T-helper 17 cell (primary cell): ENCODE results near the gene ZNF865. TPM values are rescaled to one million over a fixed set of nuclear protein-coding genes. Genes with fewer than 3 reads are reported as not detected.
"Not testable (repeated sequence)": the region's sequence is repeated elsewhere in the genome, so short reads cannot be mapped to it uniquely, and the experiment has no call there.

Source experiments
- ATAC-seq: fragments of 150-1000 bp; cut with Tn5 transposase; 2 replicates; pipeline ENCODE4 v1.10.0; 2021; ENCODE audit warnings: mild to moderate bottlenecking, moderate library complexity
- DNase-seq, 3 donors: peaks; one replicate each; pipeline versions ENCODE4 v3.0.0 to v3.0.0-alpha.2; 2020 to 2021
- H3K9me3 ChIP-seq: one replicate; pipeline ENCODE4 v1.7.0; 2013; ENCODE audit warnings: low read length, mild to moderate bottlenecking; ENCODE audit not compliant: control insufficient read depth, poor library complexity, severe bottlenecking
- H3K27ac Mint-ChIP-seq: one replicate; pipeline ENCODE4 v1.8.0; 2022; ENCODE audit warnings: mild to moderate bottlenecking, moderate library complexity, mixed read lengths
- H3K27me3 Mint-ChIP-seq: one replicate; pipeline ENCODE4 v1.8.0; 2022; ENCODE audit warnings: mixed read lengths
- H3K36me3 Mint-ChIP-seq: one replicate; pipeline ENCODE4 v1.8.0; 2022; ENCODE audit warnings: low read depth, mixed read lengths
- H3K4me1 Mint-ChIP-seq: one replicate; pipeline ENCODE4 v1.8.0; 2022; ENCODE audit warnings: mild to moderate bottlenecking, mixed read lengths
- H3K4me3 Mint-ChIP-seq: one replicate; pipeline ENCODE4 v1.8.0; 2022; ENCODE audit warnings: mild to moderate bottlenecking, moderate library complexity, mixed read lengths
- total RNA-seq, 4 donors: library from RNA in 2 of 4; stranded (reverse) in 2 of 4; gene quantifications; one replicate each; pipeline ENCODE4 v1.2.3 and lab custom pipeline; 2022 to 2026

ZNF865 gene
- total RNA-seq, 2 donors from 2014 or later, result 12.6 to 12.8 TPM

DNA sequence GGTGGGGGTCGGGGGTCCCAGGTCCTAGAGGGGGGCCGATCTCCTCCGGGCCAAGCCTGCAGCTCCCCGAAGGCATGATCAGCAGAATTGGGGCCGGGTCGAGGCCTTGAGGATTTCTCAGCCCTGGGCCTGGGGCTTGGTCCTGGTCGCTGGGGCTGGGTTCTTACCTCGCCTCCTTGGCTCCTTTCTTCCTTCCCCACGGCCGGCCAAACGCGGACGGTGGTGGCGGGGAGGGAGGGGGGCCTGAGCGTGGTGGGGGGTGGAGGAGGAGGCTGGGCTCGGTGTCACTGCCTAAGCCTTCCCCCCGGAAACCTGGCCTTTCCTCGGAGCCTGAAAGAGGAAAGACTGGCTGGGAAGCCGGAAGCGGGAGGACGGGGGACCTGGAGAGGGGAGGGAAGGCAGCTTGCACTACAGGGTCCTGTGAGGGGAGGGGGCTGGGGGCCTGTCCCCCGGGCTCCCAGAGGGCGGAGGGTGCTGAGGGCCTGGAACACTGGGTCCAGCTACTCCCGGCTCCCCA, 24.8 kb upstream of the ZNF865 start, which contains the start of gene ZNF579:
ZNF579 (minus strand) TSS at position 221 of the 517 bp plus-strand sequence. CDS start 1,209 bp downstream, outside the sequence.
- no peaks in the 10 kb centered on the region for H3K27me3 Mint-ChIP-seq
- H3K36me3 Mint-ChIP-seq, result peaks cover 5% of the 10 kb centered on the region
- peaks cover 32% of the 10 kb centered on the region for H3K4me1 Mint-ChIP-seq
- H3K27ac Mint-ChIP-seq, result peak within 1 kb of the TSS; percentile 62
- DNase-seq (peak; percentile 34 to 55 (median 51)), ATAC-seq (peak; percentile 77)
- H3K4me3 Mint-ChIP-seq, result peak within 1 kb of the TSS; percentile 87
- H3K9me3 ChIP-seq, result no peaks in the 10 kb centered on the region

DNA sequence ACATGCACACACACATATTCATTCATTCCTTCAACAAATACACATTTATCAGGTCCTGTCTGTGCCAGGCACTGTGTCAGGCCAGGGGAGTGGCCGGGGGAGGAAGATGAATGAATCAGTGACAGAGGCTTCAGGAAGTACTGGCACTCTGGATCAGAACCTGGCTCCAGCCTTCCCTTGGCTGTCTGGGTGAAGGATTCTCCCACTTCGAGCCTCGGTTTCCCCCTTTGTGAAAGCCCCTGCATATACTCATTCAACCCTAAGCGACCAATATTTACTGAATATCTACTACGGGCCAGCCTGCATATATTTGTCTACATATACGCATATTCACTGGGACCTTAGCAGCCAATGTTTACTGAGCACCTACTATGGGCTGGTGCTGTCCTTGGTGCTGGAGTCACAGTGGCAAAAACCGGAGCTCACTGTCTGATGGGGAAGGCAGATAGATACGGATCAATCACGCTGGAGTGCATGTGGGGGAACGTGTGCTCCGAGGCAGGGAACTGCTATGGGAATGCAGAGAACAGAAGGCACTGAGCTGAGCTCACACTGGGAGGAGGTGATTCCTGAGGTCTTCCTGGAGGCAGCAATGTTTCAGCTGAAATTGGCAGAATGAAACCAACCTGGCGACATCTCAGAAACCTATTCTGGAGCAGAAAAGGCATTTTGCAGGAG, 24.2 kb upstream of the ZNF865 start:
- peaks cover 5% of the 10 kb centered on the region for H3K36me3 Mint-ChIP-seq
- no peak for ATAC-seq
- H3K27ac Mint-ChIP-seq, result peak overlapping the region; percentile 62
- DNase-seq, result no peak
- H3K27me3 Mint-ChIP-seq, result no peaks in the 10 kb centered on the region
- no peaks in the 10 kb centered on the region for H3K9me3 ChIP-seq
- peaks cover 36% of the 10 kb centered on the region for H3K4me1 Mint-ChIP-seq
- H3K4me3 Mint-ChIP-seq, result peak overlapping the region; percentile 87

DNA sequence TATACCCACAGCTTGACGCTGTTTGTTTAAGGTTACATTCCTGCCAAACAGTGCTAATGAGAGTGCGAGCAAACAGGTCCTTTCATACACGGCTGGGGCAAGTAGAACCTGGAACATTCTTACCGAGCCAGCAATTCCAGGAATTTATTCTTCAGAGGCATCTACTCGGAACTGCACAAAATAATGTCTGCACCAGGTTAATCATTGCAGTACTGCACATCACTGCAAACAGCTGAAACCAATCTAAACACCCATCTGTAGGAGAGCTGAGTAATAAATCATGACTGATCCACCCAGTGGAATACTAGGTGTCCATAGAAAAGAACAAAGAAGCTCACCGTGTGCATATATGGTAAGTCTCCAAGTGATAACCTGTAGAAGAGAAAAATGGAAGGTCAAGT, 23.6 kb upstream of the ZNF865 start:
- H3K9me3 ChIP-seq, result no peaks in the 10 kb centered on the region
- H3K27me3 Mint-ChIP-seq, result no peaks in the 10 kb centered on the region
- H3K4me3 Mint-ChIP-seq, result peak overlapping the region; percentile 87
- DNase-seq (no peak), ATAC-seq (no peak)
- H3K4me1 Mint-ChIP-seq, result peaks cover 37% of the 10 kb centered on the region
- H3K36me3 Mint-ChIP-seq, result peaks cover 5% of the 10 kb centered on the region
- H3K27ac Mint-ChIP-seq, result no peak overlapping the region

GRCh38 chr19:55582284-55582683, 23.2 kb upstream of the ZNF865 start:
- H3K36me3 Mint-ChIP-seq, DNase-seq, H3K4me3 Mint-ChIP-seq, ATAC-seq, H3K27me3 Mint-ChIP-seq, H3K9me3 ChIP-seq, H3K27ac Mint-ChIP-seq: not testable (repeated sequence)
- peaks cover 39% of the 10 kb centered on the region for H3K4me1 Mint-ChIP-seq

DNA sequence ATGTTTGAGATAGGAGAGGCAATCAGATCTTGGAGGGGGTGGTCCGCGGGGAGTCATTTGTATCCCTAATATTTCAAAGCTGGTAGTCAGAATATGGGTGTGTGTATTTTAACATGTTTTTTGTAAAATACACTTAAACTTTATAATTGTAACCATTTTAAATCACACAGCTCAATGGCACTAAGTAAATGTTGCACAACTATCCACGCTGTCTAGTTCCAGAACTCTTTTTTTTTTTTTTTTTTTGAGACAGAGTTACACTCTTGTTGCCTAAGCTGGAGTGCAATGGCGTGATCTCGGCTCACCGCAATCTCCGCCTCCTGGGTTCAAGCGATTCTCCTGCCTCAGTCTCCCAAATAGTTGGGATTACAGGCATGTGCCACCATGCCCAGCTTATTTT, 21.6 kb upstream of the ZNF865 start:
- not testable (repeated sequence) for H3K9me3 ChIP-seq, DNase-seq, H3K27me3 Mint-ChIP-seq, H3K4me3 Mint-ChIP-seq, H3K36me3 Mint-ChIP-seq, H3K27ac Mint-ChIP-seq, ATAC-seq
- H3K4me1 Mint-ChIP-seq, result peaks cover 41% of the 10 kb centered on the region

DNA sequence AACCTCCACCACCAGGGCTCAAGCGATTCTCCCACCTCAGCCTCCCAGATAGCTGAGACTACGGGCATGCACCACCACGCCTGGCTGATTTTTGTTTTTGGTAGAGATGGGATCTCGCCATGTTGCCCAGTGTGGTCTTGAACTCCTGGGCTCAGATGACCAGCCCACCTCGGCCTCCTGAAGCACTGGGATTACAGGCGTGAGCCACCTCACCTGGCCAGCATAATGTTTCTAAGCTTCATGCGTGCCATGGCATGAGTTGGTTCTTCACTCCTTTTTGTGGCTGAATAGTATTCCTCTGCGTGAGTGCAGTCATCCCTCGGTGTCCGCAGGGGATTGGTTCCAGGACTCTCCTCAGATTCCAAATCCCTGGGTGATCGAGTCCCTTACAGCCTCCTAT, 20.6 kb upstream of the ZNF865 start:
- H3K4me1 Mint-ChIP-seq, result peaks cover 38% of the 10 kb centered on the region

DNA sequence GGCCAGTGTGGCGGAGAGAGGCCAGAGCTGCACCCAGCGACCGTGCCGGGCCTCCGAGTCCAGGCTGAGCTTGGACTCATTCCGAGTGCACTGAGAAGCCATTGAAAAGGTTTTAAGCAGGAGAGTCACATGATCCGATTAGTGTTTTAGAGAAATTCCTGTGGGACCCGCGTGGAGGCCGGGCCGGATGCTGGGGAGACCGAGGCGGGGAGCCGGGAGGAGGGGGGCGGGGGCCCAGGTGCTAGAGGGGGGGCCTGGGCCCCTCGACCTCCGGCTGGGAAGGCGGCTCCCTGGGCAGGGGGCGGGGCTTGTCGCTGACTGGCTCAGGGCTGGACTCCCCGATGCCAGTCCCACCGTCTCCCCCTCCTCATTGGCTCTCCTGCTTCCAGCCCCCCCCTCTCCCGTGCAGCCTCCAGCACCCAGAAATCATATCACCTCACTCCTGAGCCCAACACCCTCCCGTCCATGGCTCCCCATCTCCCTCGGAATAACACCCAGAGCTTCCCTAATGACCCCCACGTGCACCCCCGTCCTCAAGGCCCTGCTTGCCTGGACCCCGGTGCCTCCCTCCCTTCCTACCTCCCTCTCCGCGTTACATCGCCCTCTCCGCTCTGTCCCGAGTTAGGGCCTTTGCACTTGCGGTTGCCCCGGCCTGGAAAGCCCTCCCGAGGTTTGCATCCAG, 19.6 kb upstream of the ZNF865 start:
- no peaks in the 10 kb centered on the region for H3K9me3 ChIP-seq
- Mint-ChIP-seq H3K4me1 (peaks cover 34% of the 10 kb centered on the region), H3K27ac (peak overlapping the region; percentile 72), H3K27me3 (no peaks in the 10 kb centered on the region), H3K36me3 (no peaks in the 10 kb centered on the region), H3K4me3 (peak overlapping the region; percentile 90)
- no peak for ATAC-seq
- DNase-seq, result peak in 2 of 3 donors; percentile 40 to 44

More for the DNA sequence above, 20.6 kb upstream of the ZNF865 start:
- ATAC-seq (no peak), DNase-seq (no peak)
- Mint-ChIP-seq H3K36me3 (no peaks in the 10 kb centered on the region), H3K27ac (peak overlapping the region; percentile 72), H3K27me3 (no peaks in the 10 kb centered on the region), H3K4me3 (no peak overlapping the region)
- no peaks in the 10 kb centered on the region for H3K9me3 ChIP-seq

- peak; percentile 83 to 92 (median 87) for DNase-seq
- H3K4me1 Mint-ChIP-seq, result peaks cover 22% of the 10 kb centered on the region
- peak overlapping the region; percentile 90 for H3K4me3 Mint-ChIP-seq
- H3K36me3 Mint-ChIP-seq, result no peaks in the 10 kb centered on the region
- H3K27me3 Mint-ChIP-seq, result no peaks in the 10 kb centered on the region
- ATAC-seq, result peak; percentile 99
- H3K9me3 ChIP-seq, result no peaks in the 10 kb centered on the region
- peak overlapping the region; percentile 72 for H3K27ac Mint-ChIP-seq
These were observed 18.3 kb upstream of the ZNF865 start for GRCh38 chr19:55586976-55587668.

- no peak for ATAC-seq
- Mint-ChIP-seq H3K36me3 (no peaks in the 10 kb centered on the region), H3K27me3 (no peaks in the 10 kb centered on the region), H3K4me1 (peaks cover 20% of the 10 kb centered on the region), H3K27ac (no peak overlapping the region), H3K4me3 (no peak overlapping the region)
- H3K9me3 ChIP-seq, result no peaks in the 10 kb centered on the region
- DNase-seq, result no peak
These were observed 16.7 kb upstream of the ZNF865 start for GRCh38 chr19:55588738-55589137.

DNA sequence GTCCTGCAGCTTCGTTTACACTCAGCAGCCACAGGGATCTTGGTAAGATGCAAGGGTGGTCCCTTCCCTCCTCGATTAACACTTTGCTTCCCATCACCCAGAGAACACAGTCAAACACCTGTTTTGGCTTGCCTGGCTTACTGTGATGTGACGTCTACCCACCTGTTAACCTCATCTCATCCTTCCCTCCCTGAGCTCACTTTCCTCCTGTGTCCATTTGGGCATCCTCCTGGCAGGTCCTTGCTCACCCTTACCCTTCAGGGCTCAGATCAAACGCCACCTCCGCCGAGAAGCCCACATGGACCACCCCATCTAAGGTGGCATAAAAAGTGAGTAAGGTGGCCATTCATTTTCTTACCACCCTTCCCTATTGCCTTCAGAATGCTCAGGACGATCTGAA, 15.3 kb upstream of the ZNF865 start:
- no peak for DNase-seq
- Mint-ChIP-seq H3K27ac (no peak overlapping the region), H3K36me3 (peaks cover 2% of the 10 kb centered on the region), H3K27me3 (no peaks in the 10 kb centered on the region), H3K4me3 (no peak overlapping the region), H3K4me1 (peaks cover 17% of the 10 kb centered on the region)
- no peak for ATAC-seq
- no peaks in the 10 kb centered on the region for H3K9me3 ChIP-seq

DNA sequence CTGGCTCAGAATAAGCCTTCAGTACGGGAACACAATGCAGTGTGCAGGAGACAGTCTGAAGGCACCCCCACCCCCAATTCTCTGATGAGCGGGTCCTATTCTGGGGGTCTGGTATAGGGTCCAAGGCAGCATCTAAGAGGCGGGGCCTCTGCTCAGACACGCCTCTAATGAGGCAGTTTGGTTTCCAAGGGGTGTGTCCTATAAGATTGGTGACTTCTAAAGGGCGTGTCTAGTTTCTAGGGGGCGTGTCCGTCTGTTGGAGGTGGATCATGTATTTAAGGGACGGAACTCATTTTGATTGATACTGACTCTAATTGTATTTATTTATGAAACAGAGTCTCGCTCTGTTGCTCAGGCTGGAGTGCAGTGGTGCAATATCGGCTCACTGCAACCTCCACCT, 14.8 kb upstream of the ZNF865 start:
- Mint-ChIP-seq H3K27ac (no peak overlapping the region), H3K4me1 (peaks cover 12% of the 10 kb centered on the region), H3K36me3 (peaks cover 3% of the 10 kb centered on the region), H3K4me3 (no peak overlapping the region), H3K27me3 (no peaks in the 10 kb centered on the region)
- H3K9me3 ChIP-seq, result no peaks in the 10 kb centered on the region
- ATAC-seq, result no peak
- DNase-seq, result no peak

GRCh38 chr19:55591555-55591954, 13.9 kb upstream of the ZNF865 start:
- Mint-ChIP-seq H3K4me1 (peaks cover 7% of the 10 kb centered on the region), H3K4me3 (no peak overlapping the region), H3K27me3 (no peaks in the 10 kb centered on the region), H3K27ac (no peak overlapping the region), H3K36me3 (peaks cover 7% of the 10 kb centered on the region)
- no peak for DNase-seq
- no peaks in the 10 kb centered on the region for H3K9me3 ChIP-seq
- ATAC-seq, result no peak

DNA sequence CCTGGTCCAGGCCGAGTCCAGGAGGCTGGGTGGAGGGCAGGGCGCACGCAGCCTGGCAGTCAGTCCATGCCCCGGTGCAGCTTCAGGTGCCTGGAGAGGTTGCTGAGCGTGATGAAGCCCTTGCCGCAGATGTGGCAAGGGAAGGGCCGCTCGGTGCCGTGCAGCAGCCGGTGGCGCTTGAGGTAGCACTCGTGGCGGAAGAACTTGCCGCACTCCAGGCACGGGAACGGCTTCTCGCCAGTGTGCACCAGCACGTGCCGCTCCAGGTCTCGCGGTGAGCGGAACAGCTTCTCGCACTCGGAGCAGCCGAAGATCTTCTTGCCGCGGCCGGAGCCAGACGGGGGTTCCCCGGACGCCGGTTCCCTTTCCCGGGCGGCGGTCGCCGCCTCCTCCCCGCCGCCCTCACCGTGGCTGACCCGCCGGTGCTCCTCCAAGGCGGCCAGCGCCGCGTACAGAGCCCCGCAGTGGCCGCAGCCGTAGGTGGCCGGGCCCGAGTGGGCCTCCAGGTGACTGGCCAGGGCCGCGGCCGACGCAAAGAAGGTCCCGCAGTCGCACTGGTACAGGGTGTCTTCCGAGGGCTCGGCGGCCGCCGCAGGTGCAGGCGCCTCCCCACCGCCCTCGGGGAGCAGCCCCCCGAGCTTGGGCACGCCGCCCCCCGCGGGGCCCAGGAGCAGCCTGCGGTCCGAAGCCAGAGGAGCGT, 12.9 kb upstream of the ZNF865 start:
- H3K27ac Mint-ChIP-seq, result no peak overlapping the region
- no peaks in the 10 kb centered on the region for H3K9me3 ChIP-seq
- H3K27me3 Mint-ChIP-seq, result no peaks in the 10 kb centered on the region
- peaks cover 2% of the 10 kb centered on the region for H3K4me1 Mint-ChIP-seq
- DNase-seq, result no peak
- H3K4me3 Mint-ChIP-seq, result no peak overlapping the region
- no peak for ATAC-seq
- peaks cover 8% of the 10 kb centered on the region for H3K36me3 Mint-ChIP-seq
